Activated T-helper 1 cell treated with Interleukin-2 at 50 U/mL for 16 hours (primary cell): ENCODE data around the gene APP.
"Not testable (repeated sequence)": the region's sequence is repeated elsewhere in the genome, so short reads cannot be mapped to it uniquely, and the experiment has no call there.

ENCODE experiments used
- DNase-seq: peaks from one replicate; pipeline ENCODE4 v3.0.0-alpha.2; 2020; ENCODE audit warnings: low read depth

APP gene

DNA sequence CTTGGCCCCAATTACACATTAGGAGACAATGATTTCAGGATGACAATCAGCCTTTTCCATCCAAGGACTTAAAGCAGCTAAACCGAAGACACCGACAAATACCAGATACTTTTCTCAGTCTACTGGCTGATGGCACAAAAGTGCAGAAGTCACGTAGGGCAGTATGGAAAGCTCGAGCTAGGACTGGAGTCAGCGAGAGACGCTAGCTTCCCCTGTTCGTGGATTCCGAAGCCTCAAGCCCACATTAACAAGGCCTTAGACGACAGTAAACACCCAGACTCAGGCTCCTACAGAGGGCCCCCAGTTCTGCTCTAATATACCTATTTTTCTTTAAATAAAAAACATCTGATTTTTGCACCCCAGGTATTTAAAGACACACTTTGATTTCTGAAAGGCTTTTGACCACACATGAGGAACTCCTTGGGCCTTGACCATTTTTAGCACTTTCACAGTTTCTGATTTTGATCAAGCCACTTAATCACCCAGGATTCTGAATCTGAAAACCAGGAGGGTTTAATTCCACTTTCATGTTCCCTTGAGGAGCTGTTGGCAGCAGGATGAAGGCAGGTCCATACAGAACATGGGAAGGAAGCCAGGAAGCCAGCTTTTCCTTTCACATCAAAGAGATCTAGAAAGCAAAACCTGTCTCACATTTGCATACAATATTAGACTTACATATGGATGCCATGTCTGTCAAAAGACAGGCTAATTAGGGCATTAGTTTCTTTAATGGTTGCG, 231.7 kb downstream of the APP start:
- DNase-seq: no peak

DNA sequence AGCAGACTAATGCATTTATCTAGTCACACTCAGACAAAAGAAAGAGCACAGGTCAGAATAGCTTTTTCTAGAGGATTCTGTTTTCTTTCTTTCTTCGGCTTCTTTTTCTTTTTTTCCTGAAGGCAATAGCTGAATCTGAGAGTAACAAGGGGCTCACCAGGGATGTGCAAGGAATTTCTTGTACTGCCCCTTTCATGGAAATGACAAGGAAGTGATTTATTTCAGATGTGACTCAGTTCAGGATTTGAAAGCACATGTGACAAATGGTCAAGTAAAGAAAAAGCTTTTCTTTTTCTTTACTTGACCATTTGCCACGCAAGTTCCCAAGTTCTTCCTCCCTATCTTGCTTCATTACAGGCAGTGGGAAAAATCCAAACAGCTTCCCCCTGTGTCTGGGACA, 233.8 kb downstream of the APP start:
- DNase-seq: no peak

DNA sequence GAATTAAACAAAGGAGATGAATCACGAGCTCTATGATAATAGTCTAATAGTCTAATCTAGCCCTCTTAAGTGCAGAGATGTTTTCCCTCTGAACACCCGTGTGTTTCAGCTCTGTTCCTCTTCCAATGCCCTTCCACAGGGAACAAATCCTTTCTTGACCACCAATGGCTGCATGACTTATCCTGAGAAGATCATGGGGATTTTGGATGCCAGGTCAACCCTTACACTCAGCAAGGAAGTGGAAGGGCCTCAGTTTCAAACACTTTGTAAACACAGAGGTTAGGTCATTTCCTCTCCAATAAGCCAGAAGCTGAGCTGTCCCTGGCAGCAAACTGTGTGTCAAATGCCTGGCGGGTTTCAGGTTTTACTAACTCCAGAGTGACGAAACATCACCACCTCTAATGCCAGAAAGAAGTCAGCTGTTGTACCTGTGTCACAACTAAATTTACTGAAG, 235.8 kb downstream of the APP start:
- DNase-seq: no peak

DNA sequence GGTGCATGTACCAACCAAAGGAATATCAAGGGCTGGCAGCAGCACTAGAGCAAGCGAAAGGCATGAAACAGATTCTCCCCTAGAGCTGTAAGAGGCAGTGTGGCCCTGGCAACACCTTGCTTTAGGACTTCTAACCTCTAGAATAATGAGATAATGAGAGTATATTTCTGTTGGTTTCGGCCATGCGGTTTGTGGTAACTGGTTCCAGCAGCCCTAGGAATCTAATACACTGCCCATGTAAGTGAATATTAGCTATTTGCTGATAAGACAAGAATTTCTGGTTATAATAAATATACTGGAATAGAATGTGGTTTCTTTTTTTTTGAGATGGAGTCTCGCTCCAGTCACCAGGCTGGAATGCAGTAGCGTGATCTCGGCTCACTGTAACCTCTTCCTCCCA, 236.4 kb downstream of the APP start:
- no peak for DNase-seq

DNA sequence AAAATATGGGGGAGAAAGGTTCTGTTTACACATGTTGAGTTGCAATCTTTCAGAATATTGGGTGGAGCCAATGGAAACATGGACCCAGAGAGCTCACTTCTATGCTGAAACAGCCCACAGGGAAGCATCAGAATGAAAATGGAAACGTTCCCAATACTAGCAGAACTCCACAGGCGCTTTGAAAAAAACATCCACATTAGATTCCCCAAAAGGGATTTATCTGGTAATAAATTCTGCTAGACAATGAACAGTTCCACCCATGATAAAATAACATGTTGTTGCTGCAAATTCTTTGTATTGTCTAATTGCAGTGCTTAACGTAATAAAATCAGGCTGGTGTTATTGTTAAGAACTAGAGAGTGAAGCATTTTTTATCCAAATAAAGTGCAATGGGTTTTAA, 238.8 kb downstream of the APP start:
- DNase-seq: no peak

DNA sequence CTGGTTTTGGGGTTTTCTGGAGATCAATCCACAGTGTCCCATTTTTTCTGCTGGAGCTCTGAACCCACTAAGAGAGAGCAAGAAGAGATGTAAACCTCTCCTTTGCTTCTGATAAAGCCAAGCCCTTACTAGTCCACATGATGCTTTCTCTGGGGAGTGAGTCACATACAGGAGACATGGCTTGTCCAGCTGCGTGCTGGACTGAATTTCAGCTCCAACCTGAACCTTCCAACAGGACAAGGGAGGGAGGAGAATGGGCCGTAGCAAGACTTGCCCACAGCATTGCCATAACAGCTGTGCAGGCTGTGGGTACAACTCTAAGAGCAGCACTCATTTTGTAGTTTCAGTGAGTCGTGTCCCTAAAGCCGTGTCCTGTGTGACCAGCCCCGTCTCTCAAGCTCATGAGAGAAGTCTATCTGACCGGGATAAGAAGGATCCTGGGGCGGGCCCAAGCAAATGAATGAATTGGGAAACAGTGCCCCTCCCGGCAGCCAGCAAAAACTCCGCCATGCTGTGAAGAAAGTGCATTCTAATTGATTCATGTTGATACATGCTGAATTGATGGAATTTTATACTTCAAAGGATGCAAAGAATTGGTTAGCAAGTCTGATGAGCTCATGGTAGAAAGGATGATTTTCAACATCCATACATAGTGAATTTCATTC, 240.6 kb downstream of the APP start:
- DNase-seq: no peak

DNA sequence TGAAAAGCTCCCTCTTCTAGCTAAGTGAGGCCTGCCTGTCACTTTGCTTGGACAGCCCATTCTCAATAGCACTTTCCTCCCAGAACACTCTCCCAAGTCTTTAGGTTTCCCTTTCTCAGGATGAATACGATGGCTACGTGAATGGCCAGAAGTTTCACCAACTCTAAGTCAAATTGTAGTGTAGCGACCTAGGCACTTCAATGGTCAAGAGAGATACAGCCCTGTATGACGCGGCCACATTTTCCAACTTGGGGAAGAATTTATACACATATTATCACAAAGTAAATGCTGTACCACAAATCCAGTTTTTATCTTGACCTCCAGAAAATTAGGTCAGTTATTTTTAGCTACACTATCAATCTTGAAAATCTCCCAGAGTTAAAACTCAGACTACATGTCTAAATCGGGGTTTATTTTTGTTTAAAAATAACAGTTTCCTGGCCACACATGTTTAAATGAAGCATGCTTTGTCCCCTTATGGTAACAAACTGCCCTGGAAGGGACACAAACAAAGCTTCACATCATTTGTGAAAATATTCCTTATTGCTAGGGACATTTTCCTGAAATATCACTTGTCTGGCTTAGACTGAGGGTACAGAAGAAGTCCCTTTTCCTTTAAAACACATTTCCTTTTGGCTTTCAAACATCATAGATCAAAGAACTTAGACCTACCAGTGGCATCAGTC, 243.2 kb downstream of the APP start:
- DNase-seq: no peak

DNA sequence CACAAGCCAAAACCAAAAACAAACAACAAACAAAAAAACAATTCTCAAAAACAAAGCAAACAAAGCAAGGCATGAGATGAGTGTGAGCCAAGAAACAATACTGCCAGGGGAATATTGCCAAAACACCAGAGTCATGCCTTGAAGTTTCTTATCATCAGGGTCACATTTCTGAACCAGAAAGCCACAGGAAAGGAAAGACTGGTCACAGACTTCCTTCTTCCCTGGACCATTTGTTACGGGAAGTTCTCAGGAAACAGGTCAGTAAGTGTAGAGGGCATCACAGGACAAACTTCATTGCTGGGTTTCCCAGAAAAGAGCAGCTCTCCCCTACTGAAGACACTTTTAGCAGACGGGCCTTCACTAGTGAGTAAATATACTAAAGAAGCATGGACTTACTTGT, 244.6 kb downstream of the APP start:
- no peak for DNase-seq

DNA sequence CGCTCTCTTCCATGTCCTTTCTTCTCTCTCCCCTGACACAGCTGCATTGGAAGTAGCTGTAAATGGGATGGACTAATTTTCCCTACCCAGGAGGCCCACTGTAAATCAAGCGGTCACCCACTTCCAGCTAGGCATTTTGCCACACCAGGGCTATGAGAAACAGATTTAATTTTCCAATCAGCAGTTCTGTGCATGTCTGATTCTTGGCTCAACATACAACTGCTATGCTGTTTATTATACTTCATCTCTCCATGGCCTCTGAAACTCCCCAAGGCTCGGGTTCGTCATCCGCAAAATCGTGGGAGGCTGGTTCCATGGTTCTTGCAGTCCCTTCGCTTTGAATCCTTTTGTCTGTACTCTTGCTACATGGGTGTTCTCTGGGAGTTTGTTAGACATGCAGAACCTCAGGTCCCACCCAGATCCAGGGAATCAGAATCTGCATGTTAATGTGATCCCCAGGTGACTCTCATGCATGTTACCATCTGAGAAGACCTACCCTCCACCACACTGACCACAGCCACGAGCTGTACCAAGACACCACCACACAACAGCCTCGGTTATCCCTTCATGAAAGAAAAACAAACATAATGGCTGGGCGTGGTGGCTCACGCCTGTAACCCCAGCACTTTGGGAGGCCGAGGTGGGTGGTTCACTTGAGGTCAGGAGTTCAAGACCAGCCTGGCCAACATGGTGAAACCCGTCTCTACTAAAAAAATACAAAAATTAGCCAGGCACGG, 245.3 kb downstream of the APP start:
- DNase-seq: no peak

DNA sequence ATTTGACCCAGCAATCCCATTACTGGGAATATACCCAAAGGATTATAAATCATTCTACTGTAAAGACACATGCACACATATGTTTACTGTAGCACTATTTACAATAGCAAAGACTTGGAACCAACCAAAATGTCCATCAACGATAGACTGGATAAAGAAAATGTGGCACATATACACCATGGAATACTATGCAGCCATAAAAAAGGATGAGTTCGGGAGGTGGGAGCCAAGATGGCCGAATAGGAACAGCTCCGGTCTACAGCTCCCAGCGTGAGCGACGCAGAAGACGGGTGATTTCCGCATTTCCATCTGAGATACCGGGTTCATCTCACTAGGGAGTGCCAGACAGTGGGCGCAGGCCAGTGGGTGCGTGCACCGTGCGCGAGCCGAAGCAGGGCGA, 252.4 kb downstream of the APP start:
- DNase-seq: not testable (repeated sequence)

DNA sequence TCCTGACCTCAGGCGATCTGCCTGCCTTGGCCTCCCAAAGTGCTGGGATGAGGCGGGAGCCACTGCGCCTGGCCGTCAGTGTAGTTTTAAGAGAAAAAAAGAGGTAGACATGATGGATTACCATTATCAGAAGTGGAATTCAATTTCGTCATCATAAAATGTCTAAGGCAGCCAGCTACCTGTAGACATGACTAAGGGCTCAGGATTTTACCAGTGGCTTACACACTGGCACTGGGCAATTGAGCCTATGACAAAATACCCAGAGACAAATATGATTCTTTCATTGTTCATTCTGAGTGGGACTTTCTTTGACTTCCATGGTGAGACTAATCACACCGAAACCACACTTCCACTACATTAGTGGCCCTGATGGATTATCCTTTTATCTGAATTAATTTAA, 254.3 kb downstream of the APP start:
- DNase-seq: no peak

DNA sequence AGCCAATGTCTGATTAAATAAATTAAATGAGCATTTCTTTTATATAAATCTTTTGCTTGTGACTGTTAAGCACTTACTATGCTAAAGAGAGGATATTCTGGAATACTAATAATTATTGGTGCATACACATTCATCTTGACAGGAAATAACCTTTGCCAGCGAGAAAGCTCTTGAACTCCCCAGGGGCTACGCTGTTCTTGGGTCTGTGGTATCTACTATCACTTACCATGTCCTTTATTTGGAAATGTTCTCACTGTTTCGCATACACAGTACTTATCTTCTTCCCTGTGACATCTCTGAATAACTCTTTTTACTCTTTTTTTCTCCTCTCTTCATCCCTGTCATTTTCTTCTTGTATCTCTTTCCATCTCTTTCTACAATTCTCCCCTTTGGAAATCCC, 257.1 kb downstream of the APP start:
- no peak for DNase-seq

DNA sequence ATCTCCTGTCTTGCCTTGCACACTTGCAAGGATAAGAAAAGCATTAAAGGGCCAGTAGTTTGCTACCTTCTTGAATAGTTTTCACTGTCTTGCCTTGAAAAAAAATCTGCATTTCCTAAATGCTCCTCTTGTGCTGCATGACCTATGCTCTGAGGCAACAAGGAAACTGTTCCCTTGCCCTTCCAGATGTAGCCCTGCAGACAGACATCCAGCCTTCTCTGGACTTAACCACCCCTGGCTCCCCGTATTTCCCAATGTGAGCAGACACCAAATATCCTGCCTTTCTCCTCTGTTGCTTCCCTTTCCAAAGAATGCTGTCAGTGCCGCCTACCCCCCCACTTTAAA, 258.2 kb downstream of the APP start:
- no peak for DNase-seq

DNA sequence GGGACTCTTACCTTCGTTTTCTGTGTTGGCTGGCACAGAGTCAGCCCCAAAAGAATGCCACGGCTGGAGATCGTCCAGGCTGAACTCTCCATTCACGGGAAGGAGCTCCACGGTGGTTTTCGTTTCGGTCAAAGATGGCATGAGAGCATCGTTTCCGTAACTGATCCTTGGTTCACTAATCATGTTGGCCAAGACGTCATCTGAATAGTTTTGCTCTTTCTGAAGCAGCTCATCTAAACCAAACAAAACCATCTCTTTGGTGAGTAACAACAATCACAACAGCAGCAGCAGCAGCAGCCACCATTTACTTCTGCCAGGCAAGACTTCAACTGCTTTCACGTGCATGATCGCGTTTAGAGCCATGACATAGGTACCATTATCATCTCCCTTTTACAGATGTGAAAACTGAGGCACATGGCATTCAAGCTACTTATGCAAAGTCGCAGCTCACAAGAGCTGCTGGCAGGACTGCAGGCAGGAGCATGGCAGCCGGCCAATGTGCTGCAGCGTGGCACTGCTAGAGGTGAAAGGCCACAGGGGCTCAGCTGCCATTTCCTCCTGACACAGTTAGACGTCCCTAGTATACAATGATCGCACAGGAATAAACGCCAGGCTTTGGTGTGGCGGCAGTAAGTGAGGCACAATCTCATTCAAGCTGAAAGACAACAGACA, 258.7 kb downstream of the APP start:
- no peak for DNase-seq

DNA sequence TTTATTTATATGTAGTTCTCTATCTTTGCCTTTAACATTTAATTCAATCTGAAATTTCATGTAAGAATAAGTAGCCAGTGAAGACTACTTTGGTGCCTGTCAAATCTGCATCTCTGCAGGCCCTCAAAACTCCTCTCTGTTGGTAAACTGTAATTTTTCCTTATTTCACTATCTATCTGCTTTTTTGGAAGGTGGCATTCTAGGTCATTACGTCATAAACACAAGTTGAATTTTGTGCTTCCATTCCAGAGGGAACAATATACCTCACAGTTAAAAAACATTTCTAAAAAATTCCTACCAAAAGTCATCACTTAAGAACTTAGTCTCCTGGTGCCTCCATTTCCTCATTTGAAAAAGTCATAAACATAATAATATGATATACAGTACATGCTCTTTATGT, 259.8 kb downstream of the APP start:
- DNase-seq: no peak

DNA sequence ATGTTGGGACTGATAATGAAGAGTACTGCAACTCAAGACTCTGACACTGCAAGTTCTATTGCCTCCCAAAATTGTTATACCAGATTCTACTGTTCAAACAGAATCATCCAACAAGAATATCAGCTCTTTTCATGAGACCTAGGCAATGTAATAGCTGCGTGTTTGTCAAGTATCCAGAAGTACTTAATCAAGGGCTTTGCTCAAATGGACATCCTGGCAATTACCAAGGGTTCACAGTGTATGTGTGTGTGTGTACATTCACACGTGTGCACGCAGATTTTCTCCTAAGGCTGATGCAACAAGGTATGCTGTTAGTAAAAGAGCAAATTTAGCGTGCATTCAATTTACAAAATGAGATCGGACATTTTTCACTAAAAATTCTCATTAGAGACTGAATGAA, 261.2 kb downstream of the APP start:
- no peak for DNase-seq

DNA sequence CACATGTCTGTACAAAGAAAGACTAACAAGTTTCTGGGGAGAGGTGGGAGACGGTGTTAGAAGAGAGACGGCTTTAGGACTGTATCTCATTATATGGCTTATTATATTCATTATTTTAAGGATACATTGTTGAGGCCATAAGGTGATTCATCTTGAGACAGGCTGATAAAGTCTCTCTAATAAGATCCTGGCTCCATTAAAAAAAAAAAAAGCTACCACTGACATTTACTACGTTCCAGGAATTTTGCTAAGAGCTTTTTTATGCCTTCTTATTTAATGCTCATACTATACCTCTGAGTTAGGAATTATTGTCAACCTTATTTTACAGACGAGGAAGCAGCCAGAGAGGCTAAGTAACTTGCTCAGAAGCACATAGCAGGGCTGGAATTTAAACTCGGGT, 262.1 kb downstream of the APP start:
- no peak for DNase-seq

DNA sequence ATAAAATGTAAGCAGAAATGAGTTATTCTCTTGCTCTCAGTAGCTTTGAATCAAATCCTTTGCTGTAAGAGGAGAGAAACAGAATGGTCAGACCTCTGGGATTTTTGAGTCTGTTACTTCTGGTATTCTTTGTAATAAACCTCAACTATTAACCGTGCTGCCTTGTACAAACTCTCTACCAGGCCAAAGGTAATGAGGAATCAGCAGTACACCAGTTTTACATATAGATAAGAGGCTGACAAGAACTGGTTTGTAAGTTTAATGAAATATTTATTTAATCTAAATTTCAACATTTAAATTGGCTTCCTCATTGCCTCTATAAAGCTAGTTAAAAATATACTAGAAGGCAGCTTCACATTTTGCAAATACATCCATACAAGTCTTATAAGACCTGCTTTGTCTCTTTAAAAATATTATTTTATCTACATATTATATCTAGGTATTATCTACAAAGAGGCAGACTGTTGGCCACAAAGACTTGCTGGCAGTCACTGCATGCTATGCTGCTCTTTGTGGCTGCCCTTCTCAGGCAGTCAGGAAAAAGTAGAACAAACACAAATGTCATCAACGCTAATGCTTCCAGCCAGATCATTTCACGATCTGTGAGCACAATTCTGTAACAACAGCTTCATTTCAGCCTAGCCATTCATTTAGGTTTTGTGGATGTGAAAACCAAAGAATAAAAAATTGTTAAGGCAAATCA, 262.8 kb downstream of the APP start:
- DNase-seq: no peak

DNA sequence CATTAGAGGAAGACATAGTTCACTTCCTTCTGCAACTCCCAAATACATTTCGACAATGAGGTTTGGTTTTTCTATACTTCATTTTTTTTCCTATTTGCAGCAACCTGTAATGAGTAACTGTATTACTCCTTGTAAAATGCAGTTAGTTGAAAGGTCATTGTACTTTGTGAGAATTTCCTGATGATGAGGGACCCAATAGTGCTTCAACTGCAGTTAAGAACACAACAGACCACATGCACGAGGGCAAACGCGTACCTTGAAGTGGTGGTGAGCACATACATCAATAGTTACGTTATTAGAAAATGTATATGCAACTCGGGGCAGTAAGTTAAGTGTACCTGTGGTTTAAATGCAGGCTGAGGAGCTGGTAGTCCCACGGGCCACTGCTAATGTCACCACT, 264.0 kb downstream of the APP start:
- no peak for DNase-seq

DNA sequence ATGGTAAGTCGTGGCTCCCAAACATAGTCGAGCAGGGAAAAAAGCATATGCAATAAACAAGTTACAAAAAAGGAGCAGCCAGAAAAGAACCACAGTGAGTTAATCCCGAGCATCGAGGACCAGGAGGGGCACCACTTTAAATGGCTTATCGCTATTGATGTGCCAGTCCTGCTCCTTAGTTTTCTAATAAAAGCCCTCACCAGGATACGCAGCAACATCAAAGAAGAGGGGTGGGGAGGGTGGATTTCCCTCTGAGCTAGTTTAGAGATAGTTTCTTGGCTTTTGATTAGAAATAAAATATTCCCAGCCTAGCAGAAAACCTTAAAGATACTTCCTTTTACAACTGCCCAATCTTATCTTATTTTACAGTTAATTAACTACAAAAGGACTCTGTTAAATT, 265.4 kb downstream of the APP start:
- DNase-seq: no peak

DNA sequence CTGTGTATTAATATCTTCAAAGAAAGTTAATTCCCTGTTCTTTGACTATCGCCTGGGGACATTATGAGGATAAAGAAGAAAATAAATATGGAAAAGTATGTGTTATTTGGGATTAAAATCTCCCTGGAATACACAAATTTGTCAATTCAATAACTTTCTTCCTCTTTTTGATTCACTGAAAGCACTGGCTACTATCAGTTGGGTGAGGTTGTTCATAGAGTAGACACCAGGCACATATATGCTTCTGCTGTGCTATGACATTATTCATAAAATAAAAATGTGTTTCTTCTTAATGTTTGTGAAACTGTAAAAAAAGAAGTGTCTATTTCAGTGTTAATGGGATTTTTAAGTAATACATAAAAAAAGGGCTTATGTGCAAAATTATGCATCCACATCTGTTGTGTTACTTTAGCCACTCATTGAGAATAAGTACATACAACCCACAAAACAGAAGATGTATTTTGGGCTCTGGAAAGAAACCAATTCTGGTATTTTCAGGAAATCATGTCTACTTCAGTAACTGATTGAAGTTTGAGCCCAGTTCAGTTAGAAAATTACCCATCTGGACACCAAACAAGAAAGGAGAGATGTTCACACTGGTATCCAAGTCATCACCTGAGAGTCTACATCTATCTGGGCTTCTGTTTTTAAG, 266.4 kb downstream of the APP start:
- no peak for DNase-seq
